Muscle of arm (tissue), 14 donors: ENCODE data around the gene HDAC3. TPM values are rescaled to one million over a fixed set of nuclear protein-coding genes. Genes with fewer than 3 reads are reported as not detected.

Experiments
- DNase-seq: peaks from one replicate; pipeline ENCODE4 v3.0.0-alpha.2; 2013
- long read RNA-seq, 11 donors: transcript quantifications; one replicate each; lab custom pipeline, GENCODE V29; 2026
- polyA plus RNA-seq, 12 donors: library from polyadenylated mRNA; unstranded; fragments of 120-200 nt; gene quantifications; one replicate each; pipeline ENCODE4 v1.2.1, GENCODE V29; 2013; ENCODE audit not compliant: insufficient read length in 12 of 12

Gene HDAC3
- polyA plus RNA-seq = 10 to 100 TPM in 11 of 12 donors, not detected in 1; 36.9 to 87.4 (median 51.4) TPM
- long read RNA-seq, donor 1, transcript HDAC3-201 (15 exons, 1,959 nt) = major isoform, 9 of 23 reads
- long read RNA-seq, donor 1, transcript HDAC3-213 (2 exons, 830 nt) = minor isoform, 5 of 23 reads
- long read RNA-seq, donor 1, partial matches to known transcripts = 7 of 23 reads
- long read RNA-seq, donor 1, other reads (novel, unspliced or antisense) = 0 of 23 reads
- long read RNA-seq, donor 2, transcript HDAC3-201 (15 exons, 1,959 nt) = major isoform, 8 of 10 reads
- long read RNA-seq, donor 2, partial matches to known transcripts = 0 of 10 reads
- long read RNA-seq, donor 2, other reads (novel, unspliced or antisense) = 0 of 10 reads
- long read RNA-seq, donor 3, transcript HDAC3-201 (15 exons, 1,959 nt) = major isoform, 6 of 8 reads
- long read RNA-seq, donor 3, partial matches to known transcripts = 0 of 8 reads
- long read RNA-seq, donor 3, other reads (novel, unspliced or antisense) = 0 of 8 reads
- long read RNA-seq, donor 4, partial matches to known transcripts = 0 of 5 reads
- long read RNA-seq, donor 4, other reads (novel, unspliced or antisense) = 0 of 5 reads
- long read RNA-seq, donor 5, transcript HDAC3-201 (15 exons, 1,959 nt) = major isoform, 14 of 23 reads
- long read RNA-seq, donor 5, partial matches to known transcripts = 5 of 23 reads
- long read RNA-seq, donor 5, other reads (novel, unspliced or antisense) = 0 of 23 reads
- long read RNA-seq, donor 6, partial matches to known transcripts = 0 of 4 reads
- long read RNA-seq, donor 6, other reads (novel, unspliced or antisense) = 0 of 4 reads
- long read RNA-seq, donor 7, partial matches to known transcripts = 0 of 6 reads
- long read RNA-seq, donor 7, other reads (novel, unspliced or antisense) = 0 of 6 reads
- long read RNA-seq, donor 8, transcript HDAC3-201 (15 exons, 1,959 nt) = major isoform, 7 of 16 reads
- long read RNA-seq, donor 8, partial matches to known transcripts = 5 of 16 reads
- long read RNA-seq, donor 8, other reads (novel, unspliced or antisense) = 0 of 16 reads
- long read RNA-seq, donor 9, transcript HDAC3-201 (15 exons, 1,959 nt) = major isoform, 5 of 5 reads
- long read RNA-seq, donor 9, partial matches to known transcripts = 0 of 5 reads
- long read RNA-seq, donor 9, other reads (novel, unspliced or antisense) = 0 of 5 reads
- long read RNA-seq, donor 10, transcript HDAC3-201 (15 exons, 1,959 nt) = major isoform, 10 of 10 reads
- long read RNA-seq, donor 10, partial matches to known transcripts = 0 of 10 reads
- long read RNA-seq, donor 10, other reads (novel, unspliced or antisense) = 0 of 10 reads
- long read RNA-seq, donor 11, transcript HDAC3-201 (15 exons, 1,959 nt) = major isoform, 5 of 5 reads
- long read RNA-seq, donor 11, partial matches to known transcripts = 0 of 5 reads
- long read RNA-seq, donor 11, other reads (novel, unspliced or antisense) = 0 of 5 reads

DNA sequence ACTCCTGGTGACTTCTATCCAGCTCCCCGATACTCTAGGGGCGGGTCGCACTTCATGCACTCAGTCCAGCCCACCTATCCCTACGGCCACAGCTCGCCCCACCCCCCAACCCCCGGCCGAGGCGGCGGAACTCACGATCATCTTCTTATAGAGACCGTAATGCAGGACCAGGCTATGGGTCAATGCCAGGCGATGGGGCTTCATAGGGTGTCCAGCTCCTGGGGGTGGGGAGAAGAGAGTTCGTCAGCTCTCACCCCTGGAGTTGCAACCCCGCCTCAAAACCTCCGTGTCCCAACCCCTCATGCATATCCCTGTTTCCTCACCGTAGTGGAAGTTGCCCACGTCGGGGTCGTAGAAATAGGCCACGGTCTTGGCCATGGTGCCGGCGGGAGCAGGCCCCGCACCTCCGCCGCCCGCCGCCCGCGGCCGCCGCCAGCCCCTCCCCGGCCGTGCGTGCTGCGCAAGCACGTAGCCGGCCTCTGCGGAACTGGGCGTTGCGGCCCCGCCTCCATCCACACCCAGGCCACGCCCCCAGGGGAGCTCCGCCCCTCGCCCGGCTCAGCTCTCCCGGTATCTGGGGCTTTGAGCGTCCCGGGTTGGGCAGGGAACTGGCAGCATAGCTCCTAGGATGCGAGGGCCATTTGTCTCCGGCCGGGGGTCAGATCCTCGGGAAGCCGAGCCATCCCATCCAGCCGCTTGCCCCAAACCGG is at the start of gene HDAC3, which contains the start of gene RELL2:
Gene HDAC3 (minus strand): TSS at position 437 of the 710 bp plus-strand sequence. CDS start 59 bp downstream, at position 378.
Gene RELL2 (plus strand): TSS at position 585 of the 710 bp plus-strand sequence. CDS start 1,229 bp downstream, outside the sequence.
- peak; percentile 92 for DNase-seq

DNA sequence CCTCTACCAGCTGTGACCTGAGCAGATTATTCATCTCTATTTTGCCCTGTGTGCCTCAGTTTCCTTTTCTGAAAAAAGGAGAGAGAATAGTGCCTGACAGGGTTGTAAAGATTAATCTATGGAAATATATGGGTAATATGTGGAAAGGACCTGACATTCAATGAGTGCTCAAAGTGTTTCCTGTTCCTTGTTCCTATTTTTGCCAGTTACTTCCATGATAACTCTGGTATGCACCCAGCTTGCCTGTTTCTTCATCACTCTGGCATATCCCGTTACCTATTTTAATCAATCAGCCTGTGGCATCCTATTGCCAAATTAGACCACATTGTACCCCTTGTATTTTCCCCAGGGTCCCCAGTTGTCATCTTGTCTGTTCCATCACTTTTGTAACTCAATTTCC is 48.9 kb upstream of the HDAC3 start:
- DNase-seq = no peak

DNA sequence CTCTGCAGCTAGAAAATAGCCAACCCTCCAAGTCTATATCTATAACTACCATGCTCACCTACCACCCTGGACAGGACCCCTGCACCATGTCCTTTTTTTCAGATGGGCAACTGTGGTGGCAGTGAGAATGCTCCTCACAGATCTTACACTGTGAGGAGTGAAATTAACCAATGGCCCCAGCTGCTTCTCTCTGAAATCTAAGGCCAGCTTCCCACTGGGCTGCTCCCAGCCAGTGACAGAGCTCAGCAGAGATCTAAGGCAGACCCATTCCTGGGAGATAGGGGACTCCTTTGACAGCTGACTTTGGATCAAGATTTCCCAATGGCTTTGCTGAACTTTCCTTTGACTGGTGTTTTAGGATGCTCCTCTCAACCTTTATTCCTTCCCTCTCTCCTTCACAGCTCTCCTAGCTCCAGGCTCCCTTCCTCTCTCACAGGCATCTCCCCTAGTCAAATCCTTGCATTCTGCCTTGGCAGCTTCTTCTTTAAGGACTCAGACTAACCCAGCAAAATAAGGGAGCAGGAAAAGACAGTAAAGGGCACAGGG is 47.0 kb upstream of the HDAC3 start:
- DNase-seq = no peak

DNA sequence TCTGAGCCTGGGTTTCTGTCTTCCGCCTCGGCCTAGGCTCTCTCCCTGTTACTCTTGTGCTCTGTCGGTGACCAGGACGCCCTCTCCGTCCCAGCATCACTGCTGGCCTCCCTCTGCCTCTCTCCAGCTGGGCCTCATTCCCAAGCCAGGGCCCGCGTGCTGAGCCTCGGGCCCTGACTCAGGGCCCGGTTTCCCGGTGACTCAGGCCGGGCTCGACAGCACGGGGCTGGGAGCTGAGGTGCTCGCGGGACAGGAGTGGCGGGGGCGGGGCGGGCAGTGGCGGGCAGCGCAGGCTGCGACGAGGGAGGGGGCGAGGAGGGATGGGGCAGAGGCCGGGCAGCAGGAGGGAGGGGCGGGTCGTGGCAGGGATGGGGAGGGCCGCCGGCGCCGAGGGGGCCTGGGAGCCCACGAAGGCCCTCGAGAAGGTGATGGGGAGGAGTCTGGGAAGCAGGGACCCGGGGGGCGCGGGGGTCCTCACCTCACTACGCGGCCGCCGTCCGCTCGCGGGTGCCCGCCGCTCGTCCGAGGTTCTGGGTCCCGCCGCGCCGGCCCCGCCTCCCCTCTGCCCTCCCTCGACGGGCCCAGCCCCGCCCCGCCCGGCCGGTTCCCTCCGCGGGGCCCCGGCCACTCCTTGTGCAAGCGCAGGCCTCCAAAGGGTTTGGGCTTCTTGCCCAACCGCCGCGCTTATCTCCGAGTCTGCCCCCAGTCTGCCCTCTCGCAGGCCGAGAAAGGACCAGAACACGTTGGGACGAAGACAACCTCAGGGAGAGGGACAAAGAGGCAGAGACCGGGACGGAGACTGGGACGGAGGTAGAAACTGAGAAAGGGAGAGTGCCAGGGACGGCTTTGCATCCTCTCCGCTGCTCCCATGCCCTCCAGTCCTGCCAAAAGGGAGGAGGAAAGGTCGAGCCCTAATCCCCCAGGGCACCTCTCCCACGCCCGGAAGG is 45.3 kb upstream of the HDAC3 start, which contains the start of gene ARAP3:
Gene ARAP3 (minus strand): TSS at position 536 of the 947 bp plus-strand sequence. CDS start 1,744 bp downstream, outside the sequence.
- DNase-seq = peak; percentile 45

DNA sequence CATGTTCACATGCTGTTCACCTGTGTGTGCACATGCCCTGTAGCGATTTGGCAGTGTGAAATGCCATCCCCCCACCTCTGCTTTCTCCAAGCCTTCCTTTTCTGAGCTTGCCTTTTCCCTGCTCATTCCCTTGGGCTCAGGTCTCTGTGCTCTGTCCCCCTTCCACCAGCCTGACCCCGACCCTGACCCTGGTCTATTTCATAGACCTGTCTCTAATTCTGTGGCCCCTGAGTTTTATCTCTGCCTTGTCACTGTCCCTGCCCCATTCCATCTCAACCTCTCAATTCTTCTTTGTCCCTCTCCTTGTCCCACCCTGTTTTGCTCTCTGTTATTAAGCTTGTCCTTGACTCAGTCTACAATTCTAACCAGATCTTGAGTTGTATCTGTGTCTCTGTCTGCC is 44.6 kb upstream of the HDAC3 start:
- DNase-seq = no peak

DNA sequence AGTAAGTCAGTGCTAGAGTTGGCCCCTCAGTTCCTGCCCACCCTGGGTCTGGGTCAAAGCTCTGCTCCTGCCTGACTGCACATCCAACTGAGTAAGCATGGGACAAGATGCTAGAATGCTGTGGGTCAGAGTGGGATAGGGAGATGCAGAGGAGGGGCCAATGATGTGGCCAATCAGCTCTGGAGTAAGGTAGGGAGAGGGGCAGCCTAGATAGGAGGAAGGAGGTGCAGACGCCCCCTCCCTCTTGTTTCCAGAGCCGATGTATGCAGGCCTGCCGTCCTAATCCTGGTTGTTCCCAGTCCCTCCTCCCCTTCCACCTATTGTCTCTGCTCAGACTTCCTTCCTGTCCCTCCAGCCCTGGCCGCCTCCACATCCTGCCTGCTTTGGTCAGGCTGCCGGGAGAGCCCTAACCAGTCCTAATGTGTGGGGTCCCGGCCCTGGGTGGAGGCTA is 44.1 kb upstream of the HDAC3 start:
- DNase-seq = peak; percentile 22

DNA sequence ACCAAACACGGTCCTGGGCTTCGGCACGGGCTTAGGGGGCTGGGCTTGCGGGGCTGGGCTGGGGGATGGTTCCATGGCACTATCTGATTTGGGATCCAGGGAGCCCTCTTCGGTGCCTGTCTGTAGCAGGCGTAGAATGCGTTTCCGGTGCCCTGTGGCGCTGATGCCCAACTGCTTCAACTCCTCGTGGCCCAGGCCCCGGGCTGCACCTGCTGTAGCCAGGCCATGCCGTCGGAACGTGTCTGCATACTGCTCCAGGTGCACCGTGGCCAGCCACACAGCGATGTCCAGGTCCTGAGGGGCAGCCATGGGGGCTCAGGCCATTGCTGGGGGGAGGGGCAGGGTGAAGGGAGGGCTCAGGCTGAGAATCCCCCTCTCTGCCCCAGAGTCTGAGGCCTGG is 43.5 kb upstream of the HDAC3 start:
- DNase-seq = no peak

DNA sequence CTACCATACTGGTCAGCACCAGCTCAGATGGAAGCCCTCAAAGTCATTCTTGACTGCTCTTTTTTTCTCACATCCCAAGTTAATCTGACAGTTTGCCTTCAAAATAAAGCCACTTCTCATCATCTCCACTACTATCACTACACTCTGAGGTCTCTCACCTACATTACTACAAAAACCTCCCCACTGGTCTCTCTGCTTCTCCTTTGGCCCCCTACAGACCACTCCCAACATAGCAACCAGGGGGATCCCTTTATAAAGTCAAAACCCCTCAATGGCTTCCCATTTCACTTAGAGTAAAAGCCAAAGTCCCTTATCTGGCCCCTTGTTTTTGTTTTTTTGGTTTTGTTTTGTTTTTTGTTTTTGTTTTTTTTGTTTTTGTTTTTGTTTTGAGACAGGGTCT is 40.8 kb upstream of the HDAC3 start:
- no peak for DNase-seq

DNA sequence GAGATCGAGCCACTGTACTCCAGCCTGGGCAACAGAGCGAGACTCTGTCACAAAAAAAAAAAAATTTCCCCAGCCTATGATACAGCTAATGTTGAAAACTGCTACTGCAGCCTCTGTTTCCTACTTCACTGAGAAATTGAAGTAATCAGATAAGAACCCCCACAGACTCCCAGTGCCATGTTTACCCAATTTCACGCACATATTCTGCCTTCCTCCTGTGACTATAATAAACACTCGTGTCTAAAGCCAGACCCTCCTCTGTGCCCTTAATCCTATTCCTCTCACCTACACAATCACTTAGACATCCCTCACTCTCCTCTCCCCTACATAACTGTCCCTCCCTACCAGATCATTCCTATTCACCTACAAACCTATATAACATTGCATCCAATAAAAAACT is 39.0 kb upstream of the HDAC3 start:
- DNase-seq = no peak

DNA sequence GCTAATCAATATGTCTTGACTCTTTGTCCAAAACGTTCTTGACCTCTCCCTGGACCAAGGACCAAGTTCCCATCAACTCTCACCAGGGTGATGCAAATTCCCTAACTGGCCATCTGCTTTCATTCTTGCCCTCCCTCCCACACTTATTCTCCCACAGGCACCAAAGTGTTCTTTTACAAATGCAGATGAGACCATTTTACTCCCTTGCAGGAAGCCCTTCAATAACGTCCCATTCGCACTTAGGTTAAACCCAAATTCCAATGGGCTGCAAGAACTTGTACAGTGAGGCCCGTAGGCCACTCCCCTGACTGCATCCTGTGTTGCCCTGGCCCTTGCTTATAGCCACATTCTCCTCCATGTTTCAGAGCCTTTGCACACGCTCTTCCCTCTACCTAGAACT is 38.1 kb upstream of the HDAC3 start:
- no peak for DNase-seq

DNA sequence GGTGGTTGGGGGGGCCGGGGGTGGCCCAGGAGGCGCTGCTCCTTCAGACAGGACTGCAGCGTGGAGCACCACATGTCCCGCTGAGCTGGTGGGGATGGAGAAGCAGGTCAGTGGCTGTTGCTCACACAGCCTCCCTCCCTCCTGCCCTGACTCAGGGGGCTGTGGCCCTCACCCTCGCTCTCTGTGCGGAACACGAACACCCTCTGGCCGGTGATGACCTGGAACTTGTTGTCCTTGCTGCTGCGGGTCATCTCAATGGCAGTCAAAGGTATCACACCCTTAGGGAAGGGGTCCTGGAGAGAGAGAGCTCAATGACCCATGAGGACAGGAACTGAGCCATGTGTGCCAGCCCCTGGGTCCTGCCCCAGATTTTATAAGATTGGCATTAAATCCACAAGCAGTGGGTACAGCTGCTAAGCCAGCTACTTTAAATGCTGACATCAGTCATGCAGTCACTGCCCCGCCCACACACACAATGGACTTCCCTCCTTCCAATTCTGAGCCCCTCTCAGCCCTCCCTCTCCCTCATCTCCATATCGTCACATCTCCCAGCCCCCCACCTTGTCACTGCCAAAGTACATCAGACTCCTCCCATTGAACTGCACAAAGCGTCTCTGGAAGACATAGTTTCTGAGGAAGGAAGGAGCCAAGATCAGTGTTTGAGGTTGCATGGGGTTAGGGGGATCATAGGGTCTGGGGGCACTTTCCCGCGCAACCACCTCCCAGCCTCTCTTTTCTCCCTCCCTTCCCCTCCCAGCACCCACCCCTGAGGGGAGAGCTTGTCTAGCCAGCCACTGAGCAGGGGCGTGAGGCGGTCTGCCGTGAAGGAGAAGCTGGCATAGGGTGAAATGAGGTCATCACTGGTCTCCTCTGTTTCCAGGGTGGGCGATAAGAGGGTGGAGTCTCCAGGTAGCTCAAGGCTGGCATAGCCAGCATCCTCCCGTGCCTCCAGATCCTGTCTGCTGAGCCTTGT is 36.5 kb upstream of the HDAC3 start:
- DNase-seq = no peak

DNA sequence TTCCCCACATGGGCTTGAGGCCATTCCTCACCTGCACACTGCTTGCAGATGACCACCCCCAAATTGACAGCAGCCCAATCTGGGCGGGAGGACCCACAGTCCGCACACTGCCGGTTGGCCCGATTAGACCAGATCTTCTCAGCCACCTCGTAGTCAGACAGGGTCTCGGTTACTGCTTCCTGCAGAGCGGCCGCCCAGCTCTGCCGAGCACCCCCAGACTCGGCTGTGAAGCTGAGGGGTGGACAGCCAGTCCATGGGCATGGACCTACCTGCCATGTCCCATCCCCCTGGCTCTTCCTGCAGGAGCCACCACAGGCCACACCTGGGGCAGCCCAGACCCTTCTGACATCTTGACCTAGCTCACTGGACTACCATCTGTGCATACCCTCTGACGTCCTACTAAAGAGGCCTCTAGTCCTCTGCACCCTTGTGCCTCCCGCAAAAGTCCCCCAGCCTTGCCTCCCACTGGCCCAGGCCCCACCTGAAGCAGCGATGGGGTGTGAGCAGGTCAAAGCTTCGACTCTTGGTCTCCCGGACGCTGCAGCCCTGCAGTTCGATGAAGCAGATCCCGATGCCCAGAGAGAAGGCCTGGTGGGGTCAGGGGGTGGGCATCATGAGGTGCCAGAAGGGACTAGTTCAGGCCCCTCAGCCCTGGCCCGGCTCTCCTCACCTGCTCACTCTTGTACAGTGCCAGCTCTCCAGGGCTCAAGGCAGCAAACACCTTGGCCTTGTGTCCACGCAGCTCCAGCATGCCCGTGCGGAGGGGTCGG is 35.6 kb upstream of the HDAC3 start:
- no peak for DNase-seq

DNA sequence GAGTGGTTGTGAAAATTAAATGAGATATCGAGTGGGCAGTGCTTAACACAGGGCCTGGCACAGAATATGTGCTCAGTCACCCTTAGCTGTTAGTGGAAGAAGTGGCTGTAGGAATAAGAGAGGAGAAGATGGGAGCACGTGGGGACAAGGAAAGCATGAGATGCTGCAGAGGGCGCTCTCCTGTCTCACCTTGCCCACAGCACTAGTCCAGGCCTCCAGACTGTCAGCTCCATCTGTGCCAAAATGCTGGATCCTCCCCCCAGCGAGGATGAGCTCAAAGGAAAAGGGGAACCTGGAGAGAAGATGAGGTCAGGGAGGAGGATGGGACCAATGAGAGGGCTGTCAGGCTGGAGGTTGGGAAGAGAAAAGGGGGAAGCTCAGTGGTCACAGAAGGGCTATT is 32.9 kb upstream of the HDAC3 start:
- DNase-seq = no peak

DNA sequence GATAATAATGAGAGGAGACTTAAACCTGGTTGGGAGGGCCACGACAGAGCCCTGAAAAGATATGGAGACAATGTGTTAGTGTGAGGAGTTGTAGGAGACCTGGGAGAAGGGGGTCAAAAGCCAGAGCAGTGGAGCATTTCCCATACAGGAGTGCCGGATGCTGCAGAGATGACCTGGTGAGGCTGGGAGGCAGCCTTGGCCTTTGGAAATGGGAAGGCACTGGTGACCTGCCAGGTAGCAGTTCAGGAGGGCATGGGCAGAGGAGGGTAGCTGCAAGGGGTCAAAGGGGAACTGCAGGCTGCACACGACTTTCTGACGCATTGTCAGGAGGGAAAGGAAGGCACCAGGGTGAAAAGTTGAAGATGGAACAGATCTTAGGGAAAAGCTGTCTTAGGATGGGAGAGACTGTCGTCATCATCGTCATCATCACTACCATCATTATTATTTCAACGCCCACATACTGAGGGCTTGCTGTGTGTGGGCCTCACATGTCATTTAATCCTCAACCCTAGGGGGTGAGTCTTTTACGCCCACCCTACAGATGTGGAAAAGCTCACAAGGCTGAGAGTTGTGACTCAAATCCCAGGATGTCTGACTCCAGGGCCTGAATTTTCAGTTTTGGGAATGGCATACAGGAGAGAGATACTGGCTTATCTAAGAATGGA is 32.1 kb upstream of the HDAC3 start:
- no peak for DNase-seq

DNA sequence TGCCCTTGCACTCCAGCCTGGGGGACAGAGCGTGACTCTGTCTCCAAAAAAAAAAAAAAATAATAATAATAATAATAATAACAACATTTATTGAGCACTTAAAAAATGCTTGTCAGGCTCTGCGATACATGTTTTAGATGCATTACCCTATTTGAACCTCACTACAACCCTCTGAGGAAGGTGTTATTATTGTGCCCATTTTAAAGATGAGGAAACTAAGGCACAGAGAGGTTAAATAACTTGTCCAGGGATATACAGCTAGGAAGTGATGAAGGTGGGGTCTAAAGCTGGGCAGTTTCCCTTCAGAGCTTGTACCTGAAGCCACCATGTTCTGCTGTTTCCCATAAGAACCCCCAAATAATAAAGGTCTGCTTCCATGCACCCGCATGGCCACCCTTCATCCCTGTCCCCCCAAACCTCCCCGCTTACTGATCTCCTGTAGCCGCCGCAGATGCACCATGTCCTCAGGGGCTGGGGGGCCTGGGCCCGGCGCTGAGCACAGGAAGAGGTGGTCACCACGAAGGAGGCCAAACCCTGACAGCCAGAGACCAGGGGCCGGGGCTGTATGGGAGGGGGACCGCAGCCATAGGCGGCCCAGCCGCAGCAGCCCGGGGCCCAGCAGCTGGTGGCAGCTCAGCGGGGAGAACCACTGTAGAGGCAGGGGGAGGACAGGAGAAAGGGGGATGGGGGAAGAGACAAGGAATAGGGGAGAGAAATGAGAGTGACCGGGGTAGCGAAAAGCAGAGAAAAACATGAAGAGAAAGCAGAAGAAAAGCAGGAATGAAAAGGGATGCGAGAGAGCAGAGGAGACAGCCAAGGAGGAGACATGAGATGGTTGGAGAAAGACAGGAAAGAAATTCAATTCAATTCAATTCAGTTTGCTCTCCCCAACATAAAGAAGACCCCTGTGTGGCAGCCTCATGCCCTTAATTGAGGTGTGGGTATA is 29.6 kb upstream of the HDAC3 start:
- DNase-seq = no peak
